ENCODE data around the gene CBX7.

- no peak for TF ChIP-seq HMGXB4 (CRISPR knock-in tag; IDR thresholded peaks at IDR 0.05)
- no peak for TF ChIP-seq TCF3 (CRISPR knock-in tag; IDR thresholded peaks at IDR 0.05)
- no peak for TF ChIP-seq MTA3 (IDR thresholded peaks at IDR 0.05; ENCODE audit: borderline replicate concordance)
- TF ChIP-seq, protein P1, sequence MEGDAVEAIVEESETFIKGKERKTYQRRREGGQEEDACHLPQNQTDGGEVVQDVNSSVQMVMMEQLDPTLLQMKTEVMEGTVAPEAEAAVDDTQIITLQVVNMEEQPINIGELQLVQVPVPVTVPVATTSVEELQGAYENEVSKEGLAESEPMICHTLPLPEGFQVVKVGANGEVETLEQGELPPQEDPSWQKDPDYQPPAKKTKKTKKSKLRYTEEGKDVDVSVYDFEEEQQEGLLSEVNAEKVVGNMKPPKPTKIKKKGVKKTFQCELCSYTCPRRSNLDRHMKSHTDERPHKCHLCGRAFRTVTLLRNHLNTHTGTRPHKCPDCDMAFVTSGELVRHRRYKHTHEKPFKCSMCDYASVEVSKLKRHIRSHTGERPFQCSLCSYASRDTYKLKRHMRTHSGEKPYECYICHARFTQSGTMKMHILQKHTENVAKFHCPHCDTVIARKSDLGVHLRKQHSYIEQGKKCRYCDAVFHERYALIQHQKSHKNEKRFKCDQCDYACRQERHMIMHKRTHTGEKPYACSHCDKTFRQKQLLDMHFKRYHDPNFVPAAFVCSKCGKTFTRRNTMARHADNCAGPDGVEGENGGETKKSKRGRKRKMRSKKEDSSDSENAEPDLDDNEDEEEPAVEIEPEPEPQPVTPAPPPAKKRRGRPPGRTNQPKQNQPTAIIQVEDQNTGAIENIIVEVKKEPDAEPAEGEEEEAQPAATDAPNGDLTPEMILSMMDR (IDR thresholded peaks at IDR 0.05 in 2 of 3, conservative IDR thresholded peaks at IDR 0.05 in 1 of 3; ENCODE audit: insufficient read depth in 2 of 3, low read depth in 1 of 3, low read length in 3 of 3) = no peak
- TF ChIP-seq NR2C2 (CRISPR knock-in tag; IDR thresholded peaks at IDR 0.05) = no peak
- no peak for TF ChIP-seq NR2C2 (tag; IDR thresholded peaks at IDR 0.05)
- TF ChIP-seq U2AF1 (optimal IDR thresholded peaks at IDR 0.05; ENCODE audit: low read depth, low read length) = no peak
- no peak for TF ChIP-seq ZNF583 (CRISPR knock-in tag; IDR thresholded peaks at IDR 0.05)
- no peak for TF ChIP-seq RAD21 (CRISPR knock-in tag; conservative IDR thresholded peaks at IDR 0.05 in 1 of 2, IDR thresholded peaks at IDR 0.05 in 1 of 2)
- no peak for TF ChIP-seq RCOR1 (IDR thresholded peaks at IDR 0.05; ENCODE audit: borderline replicate concordance in 1 of 2, low read depth in 2 of 2, low read length in 2 of 2)
- TF ChIP-seq XRCC3 (IDR thresholded peaks at IDR 0.05) = no peak
- TF ChIP-seq EP300 (IDR thresholded peaks at IDR 0.05; ENCODE audit: low read length) = no peak
- TF ChIP-seq HDAC6 (IDR thresholded peaks at IDR 0.05; ENCODE audit: low read depth, low read length) = no peak
Measured at GRCh38 chr22:39184586-39185577, 32.4 kb upstream of the CBX7 start.

Data from K562 (cell line).